MCF 10A (cell line): Measurements from ENCODE around the gene SLC38A6. TPM values are rescaled to one million over a fixed set of nuclear protein-coding genes. Genes with fewer than 3 reads are reported as not detected.

ENCODE experiments used
- BruUV-seq: library from RNA; stranded (reverse); fragments of 400-500 nt; replicated peaks from 2 replicates; lab custom pipeline; 2021; lab: Mats Ljungman, UMichigan
- CTCF ChIA-PET: fragments of 300-600 bp; sonication (Branson Sonifier 250); formaldehyde crosslinking; extraction: SDS; loops from one replicate; lab custom pipeline; 2021; ENCODE audit warnings: antibody characterized with exemption, inconsistent platforms; lab: Yijun Ruan, JAX
- POLR2A ChIA-PET: fragments of 300-600, 350-650 bp; sonication (Branson Sonifier 250); formaldehyde crosslinking; extraction: SDS; loops from one replicate; lab custom pipeline; 2020; ENCODE audit warnings: antibody characterized with exemption, inconsistent platforms; lab: Yijun Ruan, JAX
- DNase-seq: peaks from one replicate; pipeline ENCODE4 v3.0.0-alpha.2; 2018; ENCODE audit not compliant: unreplicated experiment
- H3K27ac Mint-ChIP-seq: one replicate; pipeline ENCODE4 v1.8.0; 2022; ENCODE audit warnings: mild to moderate bottlenecking, low read depth, mixed read lengths; ENCODE audit not compliant: unreplicated experiment
- H3K27me3 Mint-ChIP-seq: one replicate; pipeline ENCODE4 v1.8.0; 2022; ENCODE audit warnings: mixed read lengths; ENCODE audit not compliant: insufficient read depth, unreplicated experiment
- H3K36me3 Mint-ChIP-seq: one replicate; pipeline ENCODE4 v1.8.0; 2022; ENCODE audit warnings: mild to moderate bottlenecking, moderate library complexity, mixed read lengths; ENCODE audit not compliant: insufficient read depth, unreplicated experiment
- H3K4me1 Mint-ChIP-seq: one replicate; pipeline ENCODE4 v1.8.0; 2022; ENCODE audit warnings: mixed read lengths; ENCODE audit not compliant: insufficient read depth, unreplicated experiment
- H3K4me3 Mint-ChIP-seq: one replicate; pipeline ENCODE4 v1.8.0; 2022; ENCODE audit warnings: mild to moderate bottlenecking, moderate library complexity, mixed read lengths; ENCODE audit not compliant: unreplicated experiment
- H3K9me3 Mint-ChIP-seq: one replicate; pipeline ENCODE4 v1.8.0; 2022; ENCODE audit warnings: mixed read lengths; ENCODE audit not compliant: unreplicated experiment
- intact Hi-C: fragments of 100-400 bp; cut with micrococcal nuclease; formaldehyde crosslinking; loops from 2 replicates; pipeline ENCODE4 v1.14.1; 2022
- total RNA-seq: library from RNA; stranded (reverse); gene quantifications from 2 replicates; pipeline ENCODE4 v1.2.3, GENCODE V29; 2022
- TF ChIP-seq, protein P1 (sequence below): fragments of 200-600 bp; IDR thresholded peaks from one replicate; pipeline ENCODE4 v1.8.0; 2022; ENCODE audit warnings: antibody characterized with exemption, mild to moderate bottlenecking; ENCODE audit not compliant: unreplicated experiment

SLC38A6 gene
- total RNA-seq, 1 experiment from 2014 or later: 7.9 TPM

GRCh38 chr14:61074852-61075251 is 93.8 kb downstream of the SLC38A6 start:
- peaks cover 6% of the 10 kb centered on the region for H3K9me3 Mint-ChIP-seq
- H3K4me1 Mint-ChIP-seq: peaks cover 17% of the 10 kb centered on the region
- ChIA-PET CTCF (no interaction called here), POLR2A (no interaction called here)
- BruUV-seq: no TSS peak
- no peak for DNase-seq
- H3K27ac Mint-ChIP-seq: no peak overlapping the region
- intact Hi-C loops: loop anchor here (10.0 kb wide), 1 partner anchor 70 kb away; no protein-coding TSS in a partner anchor
- H3K4me3 Mint-ChIP-seq: no peak overlapping the region
- H3K36me3 Mint-ChIP-seq: no peaks in the 10 kb centered on the region
- H3K27me3 Mint-ChIP-seq: no peaks in the 10 kb centered on the region
- TF ChIP-seq, protein P1, sequence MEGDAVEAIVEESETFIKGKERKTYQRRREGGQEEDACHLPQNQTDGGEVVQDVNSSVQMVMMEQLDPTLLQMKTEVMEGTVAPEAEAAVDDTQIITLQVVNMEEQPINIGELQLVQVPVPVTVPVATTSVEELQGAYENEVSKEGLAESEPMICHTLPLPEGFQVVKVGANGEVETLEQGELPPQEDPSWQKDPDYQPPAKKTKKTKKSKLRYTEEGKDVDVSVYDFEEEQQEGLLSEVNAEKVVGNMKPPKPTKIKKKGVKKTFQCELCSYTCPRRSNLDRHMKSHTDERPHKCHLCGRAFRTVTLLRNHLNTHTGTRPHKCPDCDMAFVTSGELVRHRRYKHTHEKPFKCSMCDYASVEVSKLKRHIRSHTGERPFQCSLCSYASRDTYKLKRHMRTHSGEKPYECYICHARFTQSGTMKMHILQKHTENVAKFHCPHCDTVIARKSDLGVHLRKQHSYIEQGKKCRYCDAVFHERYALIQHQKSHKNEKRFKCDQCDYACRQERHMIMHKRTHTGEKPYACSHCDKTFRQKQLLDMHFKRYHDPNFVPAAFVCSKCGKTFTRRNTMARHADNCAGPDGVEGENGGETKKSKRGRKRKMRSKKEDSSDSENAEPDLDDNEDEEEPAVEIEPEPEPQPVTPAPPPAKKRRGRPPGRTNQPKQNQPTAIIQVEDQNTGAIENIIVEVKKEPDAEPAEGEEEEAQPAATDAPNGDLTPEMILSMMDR: no peak

DNA sequence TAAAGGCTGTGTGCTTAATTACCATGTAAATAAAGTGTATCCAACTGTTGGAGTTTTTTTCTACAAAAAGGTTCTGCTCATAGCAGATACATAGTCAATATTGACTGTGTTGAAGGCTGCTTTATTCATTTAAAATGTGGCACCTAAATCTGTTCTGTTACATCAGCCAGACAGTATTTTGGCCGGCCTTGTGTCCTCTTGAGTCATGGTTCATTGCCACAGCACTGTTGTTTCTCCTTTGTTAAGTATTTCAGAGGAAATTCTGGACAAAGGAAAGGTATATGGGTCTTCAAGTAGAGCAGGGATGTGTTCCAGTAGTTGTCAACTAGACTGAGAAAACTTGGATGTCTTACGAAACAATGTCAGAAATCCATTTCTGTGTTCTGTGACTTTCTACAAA is 95.5 kb downstream of the SLC38A6 start:
- POLR2A ChIA-PET: interaction anchor here (2.5 kb wide), 1 partner anchor 69 kb away, joined by 17 read pairs; no protein-coding TSS in a partner anchor
- peaks cover 17% of the 10 kb centered on the region for H3K4me1 Mint-ChIP-seq
- no TSS peak for BruUV-seq
- H3K27ac Mint-ChIP-seq: peak overlapping the region; percentile 8
- H3K27me3 Mint-ChIP-seq: no peaks in the 10 kb centered on the region
- CTCF ChIA-PET: no interaction called here
- DNase-seq: peak; percentile 58
- H3K4me3 Mint-ChIP-seq: no peak overlapping the region
- H3K9me3 Mint-ChIP-seq: no peaks in the 10 kb centered on the region
- intact Hi-C loops: loop anchor here (10.0 kb wide), 1 partner anchor 68 kb away; no protein-coding TSS in a partner anchor
- no peaks in the 10 kb centered on the region for H3K36me3 Mint-ChIP-seq
- TF ChIP-seq, protein P1: no peak

DNA sequence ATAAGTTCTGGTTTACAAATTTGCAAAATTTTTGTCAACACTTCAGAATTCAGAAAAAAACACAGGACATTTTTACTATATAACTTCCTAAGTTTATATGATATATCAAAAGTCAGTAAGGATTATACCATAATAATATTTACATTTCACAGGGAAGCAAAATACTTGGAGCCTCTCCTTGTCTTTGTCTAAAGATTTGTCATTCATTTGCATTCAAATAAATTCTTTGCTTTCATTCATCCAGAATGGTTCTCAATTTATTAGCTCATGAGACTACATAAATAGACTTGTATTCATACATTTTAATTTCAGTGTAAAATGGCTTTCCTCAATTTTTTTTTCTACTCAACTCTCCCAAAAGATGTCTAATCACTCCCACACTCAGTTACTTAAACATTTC is 96.4 kb downstream of the SLC38A6 start:
- CTCF ChIA-PET: interaction anchor here (1.4 kb wide), 1 partner anchor 119 kb away, joined by 4 read pairs; no protein-coding TSS in a partner anchor
- BruUV-seq: TSS peak; percentile 89

More for the DNA sequence above, 96.4 kb downstream of the SLC38A6 start:
- Mint-ChIP-seq H3K36me3 (peaks cover 1% of the 10 kb centered on the region), H3K27me3 (no peaks in the 10 kb centered on the region), H3K4me1 (peaks cover 17% of the 10 kb centered on the region), H3K9me3 (no peaks in the 10 kb centered on the region), H3K27ac (peak overlapping the region; percentile 8), H3K4me3 (no peak overlapping the region)
- TF ChIP-seq, protein P1: no peak
- POLR2A ChIA-PET: interaction anchor here (1.0 to 2.5 kb wide), 9 partner anchors 8 to 353 kb away, joined by 3 to 17 read pairs (median 3); partner anchors contain the start of gene SIX4
- intact Hi-C loops: loop anchor here (10.0 kb wide), 1 partner anchor 67 kb away; no protein-coding TSS in a partner anchor
- no peak for DNase-seq
